NCI-H748 (cell line): ENCODE data around the gene CELSR2.

Experiments
- DNase-seq: peaks from one replicate; lab custom pipeline; 2025; ENCODE audit not compliant: unreplicated experiment; lab: John Stamatoyannopoulos, UW

The CELSR2 gene

GRCh38 chr1:109229531-109230127 is 19.7 kb upstream of the CELSR2 start:
- peak; percentile 92 for DNase-seq

- no peak for DNase-seq
Observed at GRCh38 chr1:109231066-109231465, 18.3 kb upstream of the CELSR2 start.

GRCh38 chr1:109235137-109235536 is 14.2 kb upstream of the CELSR2 start:
- no peak for DNase-seq

- DNase-seq: no peak
Observed at GRCh38 chr1:109237512-109237911, 11.8 kb upstream of the CELSR2 start.

- no peak for DNase-seq
Observed at GRCh38 chr1:109238382-109238781, 11.0 kb upstream of the CELSR2 start.

GRCh38 chr1:109239047-109239408 is 10.3 kb upstream of the CELSR2 start:
- DNase-seq: no peak

GRCh38 chr1:109239409-109240068 is 9.8 kb upstream of the CELSR2 start:
- DNase-seq: peak; percentile 58

GRCh38 chr1:109240158-109241152 is 8.9 kb upstream of the CELSR2 start:
- DNase-seq: peak; percentile 46

GRCh38 chr1:109241344-109241743 is 8.0 kb upstream of the CELSR2 start:
- no peak for DNase-seq

GRCh38 chr1:109241841-109242345 is 7.4 kb upstream of the CELSR2 start:
- no peak for DNase-seq

GRCh38 chr1:109242387-109242786 is 7.0 kb upstream of the CELSR2 start:
- no peak for DNase-seq

- no peak for DNase-seq
Observed at GRCh38 chr1:109243221-109243620, 6.1 kb upstream of the CELSR2 start.

- DNase-seq: no peak
Observed at GRCh38 chr1:109243860-109244552, 5.3 kb upstream of the CELSR2 start.

- DNase-seq: no peak
Observed at GRCh38 chr1:109246141-109246551, 3.2 kb upstream of the CELSR2 start.

GRCh38 chr1:109247401-109248365 is 1.7 kb upstream of the CELSR2 start:
- DNase-seq: no peak

- DNase-seq: no peak
Observed at GRCh38 chr1:109248444-109248796, 919 bp upstream of the CELSR2 start.

- DNase-seq: peak; percentile 57
Observed at GRCh38 chr1:109249654-109250401, 489 bp downstream of the CELSR2 start.

- DNase-seq: no peak
Observed at GRCh38 chr1:109250454-109251276, 1.3 kb downstream of the CELSR2 start.
